Measurements from ENCODE around the gene MAVS.

GRCh38 chr20:3798908-3799248 is 47.8 kb upstream of the MAVS start:
- no peak for TF ChIP-seq CTCF (conservative IDR thresholded peaks at IDR 0.05 in 1 of 2, IDR thresholded peaks at IDR 0.05 in 1 of 2; ENCODE audit: extremely low read depth in 1 of 2, insufficient read depth in 1 of 2, low read depth in 1 of 2, low read length in 2 of 2)
- TF ChIP-seq EZH2 (IDR thresholded peaks at IDR 0.05; ENCODE audit: borderline replicate concordance, low read length) = no peak

All from mammary epithelial cell (primary cell).